ENCODE measurements around the gene SLC6A3. TPM values are rescaled to one million over a fixed set of nuclear protein-coding genes. Genes with fewer than 3 reads are reported as not detected.

The SLC6A3 gene
- total and polyA plus RNA-seq, 2 of the 13 experiments (the other 11 are each of a cell fraction or from before 2014, with no cell fraction given), result 0.01 TPM; not detected in 1

DNA sequence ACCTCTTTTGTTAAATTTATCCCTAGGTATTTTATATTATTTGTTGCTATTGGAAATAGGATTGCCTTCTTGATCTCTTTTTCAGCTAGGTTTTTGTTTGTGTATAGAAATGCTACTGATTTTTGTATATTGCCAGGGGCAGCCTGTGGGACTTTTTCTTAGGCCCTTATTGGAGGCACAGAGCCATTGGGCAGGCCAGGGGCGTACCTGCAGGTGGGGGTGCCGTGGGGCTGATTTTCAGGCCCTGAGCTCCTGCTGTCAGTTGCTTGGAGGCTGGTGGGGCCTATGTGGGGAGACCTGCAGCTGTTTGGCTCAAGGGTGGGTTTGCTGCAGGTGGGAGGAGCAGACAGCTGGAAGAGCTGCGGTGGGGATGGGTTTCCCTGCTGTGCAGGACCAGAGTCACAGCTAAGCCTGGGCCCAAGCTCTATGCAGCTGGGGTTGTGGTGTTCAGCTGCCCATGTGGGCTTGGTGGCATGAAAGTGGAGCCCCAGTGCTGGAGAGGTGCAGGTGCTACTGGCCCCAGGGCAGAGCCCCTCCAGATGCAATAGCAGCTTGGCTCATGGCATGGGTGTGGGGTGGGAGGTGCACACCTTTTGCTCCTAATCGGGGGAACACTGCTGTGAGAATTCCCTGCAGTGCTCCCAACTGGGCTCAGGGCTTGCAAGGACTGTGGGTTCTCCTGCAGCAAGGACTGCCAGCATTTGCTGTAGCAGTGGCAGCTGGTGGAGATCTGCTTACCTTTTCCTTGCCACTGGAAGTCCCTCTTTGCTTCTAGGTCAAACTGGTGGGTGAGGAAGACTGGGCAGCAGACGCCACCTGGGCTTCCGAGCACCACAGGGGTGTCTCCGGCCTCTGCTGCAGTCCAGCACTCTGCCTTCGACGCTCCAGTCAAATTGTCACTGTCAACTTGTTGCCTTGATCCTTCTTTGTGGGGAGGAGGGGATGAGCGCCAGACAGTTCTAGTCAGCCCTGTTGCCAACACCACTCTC is 92.7 kb downstream of the SLC6A3 start:
- BruUV-seq (replicated peaks), result no TSS peak
- H3K4me2 ChIP-seq (ENCODE audit: low read depth, low read length), result no peak overlapping the region
- no peak overlapping the region for H3K27ac ChIP-seq (ENCODE audit: extremely low read length, insufficient read depth, low read length)
- ATAC-seq (no peak), FAIRE-seq (no peak), DNase-seq (ENCODE audit: low spot score) (no peak)
- TF ChIP-seq ZNF777 (CRISPR knock-in tag; IDR thresholded peaks at IDR 0.05), result no peak
- TF ChIP-seq ZNF878 (CRISPR knock-in tag; IDR thresholded peaks at IDR 0.05), result no peak
- no peak for TF ChIP-seq ZNF432 (CRISPR knock-in tag; IDR thresholded peaks at IDR 0.05; ENCODE audit: borderline replicate concordance)
- CTCF ChIA-PET (ENCODE audit: low intra/inter-chr PET ratio, low total read pairs), result no interaction called here
- in situ Hi-C loops (cut with HindIII; ENCODE audit: extremely low pct_ligation_motif_present, low pct_unique_long_range_greater_than_20kb) (no loop called here), intact Hi-C loops (cut with micrococcal nuclease; ENCODE audit: unreplicated experiment) (no loop called here)
- no peaks in the 10 kb centered on the region; the same call in 1 of the 2 replicates for H3K4me1 ChIP-seq (ENCODE audit: insufficient read depth, low read length)
- no peaks in the 10 kb centered on the region for H3K9me3 ChIP-seq (ENCODE audit: low read length)
- H4K20me1 ChIP-seq (ENCODE audit: insufficient read depth, low read length), result no peaks in the 10 kb centered on the region
- no peak overlapping the region for H3K9ac ChIP-seq (ENCODE audit: insufficient read depth, low read depth, low read length)
- peaks cover 8 to 35% of the 10 kb centered on the region in 2 experiments for H3K27me3 ChIP-seq (ENCODE audit: control insufficient read depth in 1 of 2, insufficient read depth in 2 of 2, low read length in 2 of 2)
- H3K79me2 ChIP-seq (ENCODE audit: insufficient read depth, low read length), result no peaks in the 10 kb centered on the region
- no peak overlapping the region for H2AFZ ChIP-seq (ENCODE audit: low read length)
- no peaks in the 10 kb centered on the region for H3K36me3 ChIP-seq (replicated peaks in 1 of 2; ENCODE audit: control insufficient read depth in 1 of 2, insufficient read depth in 2 of 2, low read length in 2 of 2)
- POLR2A ChIA-PET, result no interaction called here
- WGBS (ENCODE audit: low lambda C conversion rate), result 15% methylated on average over 4 of the region's 10 CpGs
- H3K4me3 ChIP-seq (replicated peaks in 1 of 3; ENCODE audit: insufficient read depth in 1 of 3, low read depth in 2 of 3, low read length in 3 of 3), result no peak overlapping the region

DNA sequence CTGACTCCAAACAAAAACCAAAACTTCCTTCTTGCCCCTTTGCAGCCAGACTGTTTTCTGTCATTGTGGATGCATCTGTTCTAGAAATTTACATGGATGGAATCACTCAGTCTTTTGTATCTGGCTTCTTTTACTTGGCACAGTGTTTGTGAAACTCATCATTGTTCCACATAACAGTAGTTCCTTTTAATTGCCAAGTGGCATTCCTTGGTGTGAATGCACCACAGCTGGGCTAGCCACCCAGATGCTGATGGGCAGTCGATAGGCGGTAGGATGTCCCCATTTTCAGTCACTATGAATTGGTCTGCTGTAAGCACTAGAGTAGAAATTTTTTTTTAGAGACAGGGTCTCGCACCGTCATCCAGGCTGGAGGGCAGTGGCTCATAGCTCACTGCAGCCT is 94.1 kb downstream of the SLC6A3 start:
- no peak overlapping the region for H3K4me3 ChIP-seq (replicated peaks in 1 of 3; ENCODE audit: insufficient read depth in 1 of 3, low read depth in 2 of 3, low read length in 3 of 3)
- ATAC-seq, result no peak
- ChIA-PET CTCF (ENCODE audit: low intra/inter-chr PET ratio, low total read pairs) (no interaction called here), POLR2A (no interaction called here)
- no peak for DNase-seq (ENCODE audit: low spot score)
- no peaks in the 10 kb centered on the region for H3K9me3 ChIP-seq (ENCODE audit: low read length)
- H3K4me1 ChIP-seq (ENCODE audit: insufficient read depth, low read length), result peaks cover 4% of the 10 kb centered on the region
- WGBS (ENCODE audit: low lambda C conversion rate), result 70% methylated on average over 4 of the region's 4 CpGs
- BruUV-seq (replicated peaks), result no TSS peak
- no peak overlapping the region for H2AFZ ChIP-seq (ENCODE audit: low read length)
- no peak overlapping the region for H3K9ac ChIP-seq (ENCODE audit: insufficient read depth, low read depth, low read length)
- no peak for FAIRE-seq
- no peak overlapping the region for H3K27ac ChIP-seq (ENCODE audit: extremely low read length, insufficient read depth, low read length)
- H3K4me2 ChIP-seq (ENCODE audit: low read depth, low read length), result no peak overlapping the region
- intact Hi-C loops (cut with micrococcal nuclease; ENCODE audit: unreplicated experiment), result no loop called here
- H4K20me1 ChIP-seq (ENCODE audit: insufficient read depth, low read length), result no peaks in the 10 kb centered on the region
- H3K27me3 ChIP-seq (ENCODE audit: control insufficient read depth in 1 of 2, insufficient read depth in 2 of 2, low read length in 2 of 2), result peaks cover 3 to 21% of the 10 kb centered on the region in 2 experiments; a peak in 4 of 5 replicates
- no peaks in the 10 kb centered on the region for H3K36me3 ChIP-seq (replicated peaks in 1 of 2; ENCODE audit: control insufficient read depth in 1 of 2, insufficient read depth in 2 of 2, low read length in 2 of 2)
- H3K79me2 ChIP-seq (ENCODE audit: insufficient read depth, low read length), result no peaks in the 10 kb centered on the region
- TF ChIP-seq, protein P1, sequence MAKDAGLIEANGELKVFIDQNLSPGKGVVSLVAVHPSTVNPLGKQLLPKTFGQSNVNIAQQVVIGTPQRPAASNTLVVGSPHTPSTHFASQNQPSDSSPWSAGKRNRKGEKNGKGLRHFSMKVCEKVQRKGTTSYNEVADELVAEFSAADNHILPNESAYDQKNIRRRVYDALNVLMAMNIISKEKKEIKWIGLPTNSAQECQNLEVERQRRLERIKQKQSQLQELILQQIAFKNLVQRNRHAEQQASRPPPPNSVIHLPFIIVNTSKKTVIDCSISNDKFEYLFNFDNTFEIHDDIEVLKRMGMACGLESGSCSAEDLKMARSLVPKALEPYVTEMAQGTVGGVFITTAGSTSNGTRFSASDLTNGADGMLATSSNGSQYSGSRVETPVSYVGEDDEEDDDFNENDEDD (CRISPR knock-in tag; IDR thresholded peaks at IDR 0.05; ENCODE audit: borderline replicate concordance), result no peak
- TF ChIP-seq POGZ (CRISPR knock-in tag; IDR thresholded peaks at IDR 0.05), result no peak
- TF ChIP-seq ZNF550 (CRISPR knock-in tag; IDR thresholded peaks at IDR 0.05; ENCODE audit: borderline replicate concordance), result no peak
- TF ChIP-seq, protein P2, sequence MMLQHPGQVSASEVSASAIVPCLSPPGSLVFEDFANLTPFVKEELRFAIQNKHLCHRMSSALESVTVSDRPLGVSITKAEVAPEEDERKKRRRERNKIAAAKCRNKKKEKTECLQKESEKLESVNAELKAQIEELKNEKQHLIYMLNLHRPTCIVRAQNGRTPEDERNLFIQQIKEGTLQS (CRISPR knock-in tag; IDR thresholded peaks at IDR 0.05), result no peak
- TF ChIP-seq, protein P3, sequence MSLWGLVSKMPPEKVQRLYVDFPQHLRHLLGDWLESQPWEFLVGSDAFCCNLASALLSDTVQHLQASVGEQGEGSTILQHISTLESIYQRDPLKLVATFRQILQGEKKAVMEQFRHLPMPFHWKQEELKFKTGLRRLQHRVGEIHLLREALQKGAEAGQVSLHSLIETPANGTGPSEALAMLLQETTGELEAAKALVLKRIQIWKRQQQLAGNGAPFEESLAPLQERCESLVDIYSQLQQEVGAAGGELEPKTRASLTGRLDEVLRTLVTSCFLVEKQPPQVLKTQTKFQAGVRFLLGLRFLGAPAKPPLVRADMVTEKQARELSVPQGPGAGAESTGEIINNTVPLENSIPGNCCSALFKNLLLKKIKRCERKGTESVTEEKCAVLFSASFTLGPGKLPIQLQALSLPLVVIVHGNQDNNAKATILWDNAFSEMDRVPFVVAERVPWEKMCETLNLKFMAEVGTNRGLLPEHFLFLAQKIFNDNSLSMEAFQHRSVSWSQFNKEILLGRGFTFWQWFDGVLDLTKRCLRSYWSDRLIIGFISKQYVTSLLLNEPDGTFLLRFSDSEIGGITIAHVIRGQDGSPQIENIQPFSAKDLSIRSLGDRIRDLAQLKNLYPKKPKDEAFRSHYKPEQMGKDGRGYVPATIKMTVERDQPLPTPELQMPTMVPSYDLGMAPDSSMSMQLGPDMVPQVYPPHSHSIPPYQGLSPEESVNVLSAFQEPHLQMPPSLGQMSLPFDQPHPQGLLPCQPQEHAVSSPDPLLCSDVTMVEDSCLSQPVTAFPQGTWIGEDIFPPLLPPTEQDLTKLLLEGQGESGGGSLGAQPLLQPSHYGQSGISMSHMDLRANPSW (CRISPR knock-in tag; IDR thresholded peaks at IDR 0.05; ENCODE audit: borderline replicate concordance), result no peak
- TF ChIP-seq ZNF569 (CRISPR knock-in tag; IDR thresholded peaks at IDR 0.05; ENCODE audit: borderline replicate concordance), result no peak
- in situ Hi-C loops (cut with HindIII; ENCODE audit: extremely low pct_ligation_motif_present, low pct_unique_long_range_greater_than_20kb), result no loop called here
